Measurements from ENCODE around the gene KLHL26.
A peak's percentile ranks its signal among the peaks of the same experiment; 100 is the strongest.
"Not testable (repeated sequence)": the region's sequence is repeated elsewhere in the genome, so short reads cannot be mapped to it uniquely, and the experiment has no call there.

The KLHL26 gene

DNA sequence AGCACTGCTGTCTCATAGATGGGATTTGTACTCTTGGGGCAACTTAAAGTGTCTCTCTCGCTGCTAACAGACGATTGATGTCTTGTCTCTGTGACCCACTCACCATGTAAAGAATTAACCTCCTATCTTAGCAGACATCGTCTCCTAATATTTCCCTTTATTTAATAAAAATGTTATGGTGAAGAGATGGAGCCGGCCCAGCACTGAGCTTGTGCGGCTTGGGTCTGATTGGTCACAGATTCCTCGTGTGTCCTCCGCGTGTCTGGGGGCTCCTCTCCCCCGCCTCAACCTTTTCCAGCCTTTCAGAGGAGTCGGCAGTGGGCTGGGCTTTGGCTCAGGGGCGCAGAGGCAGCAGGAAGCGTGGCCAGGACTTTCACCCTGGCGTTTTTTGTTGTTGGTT, 33.5 kb downstream of the KLHL26 start:
- in situ Hi-C loops (cut with HindIII; ENCODE audit: low pct_ligation_motif_present, low pct_unique_long_range_greater_than_20kb, low sequenced_read_pairs): no loop called here
- no peak for DNase-seq

DNA sequence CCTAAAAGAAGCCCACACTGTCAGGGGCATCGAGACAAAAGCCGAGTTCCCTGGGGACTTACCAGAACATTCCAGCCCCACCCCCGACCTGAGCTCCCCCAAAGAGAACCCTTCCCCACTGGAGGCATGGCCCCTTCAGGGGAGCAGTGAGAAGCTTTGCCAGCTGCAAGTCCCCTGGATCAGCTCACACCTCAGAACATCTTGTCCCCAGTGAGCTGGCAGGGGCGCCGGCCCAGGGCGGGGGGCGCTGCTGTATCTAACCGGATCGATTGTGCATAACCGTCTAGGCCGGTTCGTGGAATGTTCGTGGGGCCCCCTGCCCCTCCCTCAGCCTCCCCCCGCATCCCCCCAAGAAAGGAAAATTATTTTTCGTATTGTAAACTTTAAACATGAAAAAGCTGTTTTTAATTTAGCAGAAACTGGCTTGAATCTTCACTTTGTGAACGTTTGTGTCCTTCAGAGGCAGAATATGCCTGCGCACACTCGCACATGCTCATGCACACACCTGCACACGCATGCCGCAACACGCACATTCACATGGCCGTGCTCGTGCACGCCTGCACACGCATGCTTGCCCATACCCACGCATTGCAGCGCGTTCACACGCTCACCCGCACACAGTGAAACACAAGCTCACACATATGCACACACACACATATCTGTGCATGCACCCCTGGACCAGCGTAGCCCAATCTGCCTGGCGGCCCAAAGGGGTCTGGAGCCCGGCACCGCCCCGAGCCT, 34.6 kb downstream of the KLHL26 start:
- DNase-seq: no peak
- in situ Hi-C loops (cut with HindIII; ENCODE audit: low pct_ligation_motif_present, low pct_unique_long_range_greater_than_20kb, low sequenced_read_pairs): no loop called here

DNA sequence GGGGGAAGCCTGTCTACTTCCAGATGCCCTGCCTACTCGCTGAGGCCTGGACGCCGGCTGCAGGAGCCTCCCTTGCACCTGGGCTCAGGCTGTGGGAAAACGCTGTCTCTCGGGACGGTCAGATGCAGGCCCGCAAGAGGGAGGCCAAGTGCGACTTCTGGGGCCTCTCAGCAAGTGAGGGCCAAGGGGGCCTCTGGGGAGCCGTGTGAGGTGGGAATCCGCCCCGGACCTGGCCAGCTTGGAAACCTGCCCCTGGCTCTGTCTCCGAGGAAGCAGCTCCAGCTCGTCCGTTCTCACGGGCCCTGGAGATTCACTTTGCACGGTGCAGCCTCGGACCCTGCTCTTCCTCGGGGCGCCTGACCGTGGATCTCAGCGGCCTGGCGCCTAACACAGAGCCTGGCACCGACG, 35.2 kb downstream of the KLHL26 start:
- in situ Hi-C loops (cut with HindIII; ENCODE audit: low pct_ligation_motif_present, low pct_unique_long_range_greater_than_20kb, low sequenced_read_pairs): no loop called here
- no peak for DNase-seq

DNA sequence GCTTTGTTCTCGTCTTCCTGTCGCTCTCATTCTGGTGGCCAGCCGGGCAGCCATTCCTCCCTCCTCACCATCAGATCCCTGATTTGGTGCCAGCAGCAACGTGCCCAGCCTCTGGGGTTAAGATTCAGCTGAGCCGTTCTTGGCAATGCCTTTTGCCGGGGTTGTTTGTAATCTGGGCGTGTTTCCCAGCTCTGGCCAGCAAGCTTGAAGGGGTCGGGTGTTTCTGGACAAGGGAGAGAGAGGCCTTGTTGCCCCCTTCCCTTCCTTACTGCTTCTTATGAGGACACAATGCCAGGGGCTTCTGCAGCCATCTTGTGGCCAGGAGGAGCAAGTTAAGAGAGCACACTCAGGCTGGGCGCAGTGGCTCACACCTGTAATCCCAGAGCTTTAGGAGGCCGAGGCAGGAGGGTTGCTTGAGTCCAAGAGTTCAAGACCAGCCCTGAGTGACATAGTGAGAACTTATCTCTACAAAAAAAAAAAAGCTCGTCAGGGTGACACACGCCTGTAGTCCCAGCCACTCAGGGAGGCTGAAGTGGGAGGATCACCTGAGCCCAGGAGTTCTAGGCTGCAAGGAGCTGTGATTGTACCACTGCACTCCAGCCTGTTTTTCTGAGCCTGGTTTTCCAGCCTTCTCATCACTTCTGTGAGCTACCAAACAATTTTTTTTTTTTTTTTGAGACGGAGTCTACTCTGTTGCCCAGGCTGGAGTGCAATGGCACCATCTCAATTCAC, 35.9 kb downstream of the KLHL26 start:
- in situ Hi-C loops (cut with HindIII; ENCODE audit: low pct_ligation_motif_present, low pct_unique_long_range_greater_than_20kb, low sequenced_read_pairs): no loop called here
- no peak for DNase-seq

DNA sequence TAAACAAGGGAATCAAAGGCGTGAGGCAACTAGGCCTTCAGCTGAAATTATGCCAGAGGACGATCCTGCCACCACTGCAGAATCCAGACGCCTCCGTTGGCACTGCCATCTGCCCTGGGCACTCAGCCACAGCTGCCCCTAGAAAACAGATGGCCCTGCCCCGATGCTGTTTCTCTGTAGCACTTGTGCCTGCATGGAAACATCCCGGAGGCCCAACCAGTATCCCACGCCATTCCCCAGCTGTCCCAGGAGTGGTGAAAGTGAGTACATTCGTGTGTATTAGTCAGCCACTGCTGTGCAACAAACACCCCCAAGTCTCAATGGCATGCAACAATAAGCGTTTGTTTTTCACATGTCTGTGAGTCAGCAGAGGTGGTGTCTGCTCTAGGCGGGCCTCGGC, 37.8 kb downstream of the KLHL26 start:
- DNase-seq: no peak
- in situ Hi-C loops (cut with HindIII; ENCODE audit: low pct_ligation_motif_present, low pct_unique_long_range_greater_than_20kb, low sequenced_read_pairs): no loop called here

DNA sequence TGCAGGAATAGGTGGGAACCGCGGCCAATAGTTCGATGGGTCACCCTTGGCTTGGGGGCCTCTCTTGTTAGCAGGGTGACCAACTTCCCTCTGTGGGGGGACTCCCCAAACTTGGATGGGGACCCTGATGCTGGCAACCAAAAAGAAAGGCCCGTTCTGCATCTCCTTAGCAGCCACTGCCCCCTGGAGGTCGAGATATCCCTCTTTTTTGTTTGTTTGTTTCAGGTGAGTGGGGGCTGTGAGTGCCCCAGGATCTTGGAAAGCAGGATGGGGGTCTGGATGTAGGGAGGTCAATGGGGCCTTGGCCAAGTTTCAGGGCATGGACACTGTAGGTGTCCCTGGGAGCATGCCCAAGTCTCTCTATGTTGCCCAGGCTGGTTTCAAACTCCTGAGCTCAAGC, 39.0 kb downstream of the KLHL26 start:
- peak; percentile 34 for DNase-seq

DNA sequence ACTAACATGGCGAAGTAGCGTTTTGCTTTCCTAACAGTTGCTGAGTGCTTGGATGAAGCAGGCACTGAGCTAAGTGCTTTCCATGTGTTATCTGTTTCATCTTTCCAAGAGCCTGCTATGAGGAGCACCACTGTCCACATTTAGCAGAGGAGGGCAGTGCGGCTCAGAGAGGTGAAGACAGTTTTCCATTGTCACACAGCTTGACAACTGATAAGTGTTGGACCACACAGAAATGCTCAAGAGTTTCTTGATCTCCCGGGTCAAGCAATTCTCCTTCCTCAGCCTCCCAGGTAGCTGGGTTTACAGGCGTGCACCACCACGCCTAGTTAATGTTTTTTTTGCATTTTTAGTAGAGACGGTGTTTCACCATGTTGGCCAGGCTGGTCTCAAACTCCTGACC, 39.9 kb downstream of the KLHL26 start:
- in situ Hi-C loops (cut with HindIII; ENCODE audit: low pct_ligation_motif_present, low pct_unique_long_range_greater_than_20kb, low sequenced_read_pairs): no loop called here
- DNase-seq: no peak

More for the DNA sequence above, 39.0 kb downstream of the KLHL26 start:
- in situ Hi-C loops (cut with HindIII; ENCODE audit: low pct_ligation_motif_present, low pct_unique_long_range_greater_than_20kb, low sequenced_read_pairs): no loop called here

DNA sequence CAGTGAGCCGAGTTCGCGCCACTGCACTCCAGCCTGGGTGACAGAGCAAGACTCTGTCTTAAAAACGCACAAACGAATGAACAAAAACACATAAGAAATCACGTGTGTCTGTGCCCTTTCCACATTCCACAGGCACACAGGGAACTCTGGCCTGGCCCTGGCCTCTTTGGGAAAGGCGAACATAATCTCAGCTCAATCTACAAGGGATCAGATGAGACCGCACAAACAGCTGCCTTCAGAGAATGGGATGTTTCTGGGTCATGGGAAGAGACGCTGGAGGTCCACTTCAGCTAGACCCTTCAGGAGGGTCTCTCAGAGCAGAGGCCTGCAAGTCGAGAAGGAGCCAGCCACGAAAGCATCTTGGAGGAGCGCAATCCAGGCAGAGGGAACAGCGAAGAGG, 40.3 kb downstream of the KLHL26 start:
- DNase-seq: no peak
- in situ Hi-C loops (cut with HindIII; ENCODE audit: low pct_ligation_motif_present, low pct_unique_long_range_greater_than_20kb, low sequenced_read_pairs): no loop called here

DNA sequence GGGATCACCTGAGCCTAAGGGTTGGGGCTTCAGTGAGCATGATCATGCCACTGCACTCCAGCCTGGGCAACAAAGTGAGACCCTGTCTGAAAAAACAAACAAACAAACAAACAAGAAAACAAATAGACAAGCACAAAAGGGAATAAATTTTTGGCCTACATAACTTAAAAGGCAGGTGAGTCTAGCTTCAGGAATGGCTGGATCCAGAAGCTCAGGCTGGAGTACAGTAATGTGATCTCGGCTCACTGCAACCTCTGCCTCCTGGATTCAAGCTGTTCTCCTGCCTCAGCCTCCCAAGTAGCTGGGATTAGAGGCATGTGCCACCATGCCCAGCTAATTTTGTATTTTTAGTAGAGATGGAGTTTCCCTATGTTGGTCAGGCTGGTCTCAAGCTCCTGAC, 43.3 kb downstream of the KLHL26 start:
- DNase-seq; in situ Hi-C loops (cut with HindIII; ENCODE audit: low pct_ligation_motif_present, low pct_unique_long_range_greater_than_20kb, low sequenced_read_pairs): not testable (repeated sequence)

DNA sequence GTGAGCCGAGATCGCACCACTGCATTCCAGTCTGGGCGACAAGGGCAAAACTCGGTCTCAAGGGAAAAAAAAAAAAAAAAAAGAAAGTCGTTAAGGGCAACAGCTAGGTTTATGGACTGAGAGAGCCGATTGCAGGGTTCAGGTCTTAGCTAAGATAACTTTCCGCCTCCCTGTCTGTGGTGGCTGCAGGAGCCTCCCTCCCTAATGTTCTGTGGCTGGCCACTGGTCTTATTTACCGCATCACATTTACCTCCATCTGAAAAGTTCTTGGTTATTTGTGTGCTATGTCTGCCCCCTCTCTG, 45.9 kb downstream of the KLHL26 start:
- DNase-seq: no peak

DNA sequence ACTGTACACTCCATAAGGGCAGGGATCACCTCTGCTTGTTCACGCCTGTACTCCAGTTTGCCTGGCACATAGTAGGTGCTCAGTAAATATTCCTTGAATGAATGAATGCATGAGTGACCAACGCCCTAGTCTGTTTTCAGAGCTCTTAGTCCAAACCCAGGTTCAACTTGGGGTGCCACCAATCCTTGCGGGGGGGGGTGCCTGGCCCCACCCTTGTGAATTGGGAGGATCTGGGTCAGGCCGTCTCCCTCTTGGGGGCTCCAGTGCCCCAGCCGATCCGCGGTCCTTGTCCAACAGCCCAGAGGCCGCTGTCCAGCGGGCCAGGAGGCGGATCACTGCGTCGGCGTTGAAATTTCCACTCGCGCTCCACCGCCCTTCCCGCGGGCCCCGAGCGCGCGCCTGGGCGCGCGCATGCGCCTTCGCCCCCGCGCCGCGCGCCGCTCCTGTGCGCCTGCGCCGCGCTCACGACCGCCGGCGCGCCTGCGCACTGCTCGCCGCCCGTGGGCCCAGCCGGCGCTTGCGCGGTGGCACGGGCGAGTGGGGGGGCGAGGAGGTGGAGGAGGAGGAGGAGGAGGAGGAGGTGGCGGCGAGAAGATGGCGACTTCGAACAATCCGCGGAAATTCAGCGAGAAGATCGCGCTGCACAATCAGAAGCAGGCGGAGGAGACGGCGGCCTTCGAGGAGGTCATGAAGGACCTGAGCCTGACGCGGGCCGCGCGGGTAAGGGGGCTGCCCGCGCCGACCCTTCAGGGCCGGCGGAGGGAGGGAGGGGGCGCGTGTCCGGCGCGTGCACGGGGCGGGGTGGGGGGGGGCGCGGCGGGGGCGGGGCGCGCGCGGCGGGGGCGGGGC, 46.5 kb downstream of the KLHL26 start, which contains the start of gene CRTC1:
TSS of gene CRTC1 (plus strand) at position 572 of the 849 bp plus-strand sequence. CDS start at position 595, 23 bp downstream.
- in situ Hi-C loops (cut with HindIII; ENCODE audit: low pct_ligation_motif_present, low pct_unique_long_range_greater_than_20kb, low sequenced_read_pairs): no loop called here
- peak; percentile 86 for DNase-seq

More for the DNA sequence above, 45.9 kb downstream of the KLHL26 start:
- in situ Hi-C loops (cut with HindIII; ENCODE audit: low pct_ligation_motif_present, low pct_unique_long_range_greater_than_20kb, low sequenced_read_pairs): no loop called here

DNA sequence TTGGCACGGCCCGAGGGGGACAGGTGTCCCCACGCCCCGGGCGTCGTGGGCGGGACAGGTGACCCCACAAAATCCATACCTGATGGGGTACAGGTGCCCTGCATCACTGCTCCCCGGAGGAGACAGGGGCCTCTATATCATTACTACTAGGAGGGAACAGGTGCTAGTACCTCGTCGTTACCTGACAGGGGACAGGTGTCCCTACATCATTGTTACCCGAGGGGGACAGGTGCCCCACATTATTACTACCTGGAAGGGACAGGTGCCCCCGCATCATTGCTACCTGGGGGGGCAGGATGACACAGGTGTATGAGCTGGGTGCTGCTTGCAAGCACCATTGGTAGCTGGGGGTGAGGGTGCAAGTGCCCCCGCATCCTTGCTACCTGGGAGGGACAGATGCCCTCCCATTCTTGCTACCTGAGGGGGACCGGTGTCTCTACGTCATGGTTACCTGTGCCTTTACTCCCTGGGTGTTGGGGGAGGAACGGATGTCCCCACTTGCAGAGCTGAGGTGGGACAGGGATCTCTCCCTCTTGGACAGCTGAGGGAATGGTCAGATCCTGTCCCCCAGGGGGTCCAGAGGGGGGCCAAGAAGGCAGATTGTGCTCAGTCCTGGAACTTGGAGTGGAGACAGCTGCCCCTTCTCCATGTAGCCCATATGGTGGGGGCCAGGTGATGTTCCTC, 47.3 kb downstream of the KLHL26 start:
- no peak for DNase-seq
- in situ Hi-C loops (cut with HindIII; ENCODE audit: low pct_ligation_motif_present, low pct_unique_long_range_greater_than_20kb, low sequenced_read_pairs): no loop called here

DNA sequence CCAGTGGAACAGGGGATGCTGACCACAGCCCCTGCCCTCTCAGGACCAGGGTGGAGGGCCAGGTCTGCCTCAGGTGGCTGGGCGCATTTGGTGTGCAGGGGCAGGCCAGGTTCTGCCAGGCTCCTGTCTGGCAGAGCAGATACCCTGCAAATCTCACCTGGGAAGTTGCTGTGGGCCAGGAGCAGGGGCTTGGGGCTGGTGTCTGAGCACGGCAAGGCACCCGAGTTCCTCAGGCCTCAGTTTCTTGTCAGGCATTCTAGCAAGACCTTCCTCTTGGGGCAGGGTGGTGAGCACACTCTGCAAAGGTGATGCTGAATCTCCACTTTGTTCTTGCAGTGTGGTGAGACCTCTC, 47.8 kb downstream of the KLHL26 start:
- no peak for DNase-seq
- in situ Hi-C loops (cut with HindIII; ENCODE audit: low pct_ligation_motif_present, low pct_unique_long_range_greater_than_20kb, low sequenced_read_pairs): no loop called here

DNA sequence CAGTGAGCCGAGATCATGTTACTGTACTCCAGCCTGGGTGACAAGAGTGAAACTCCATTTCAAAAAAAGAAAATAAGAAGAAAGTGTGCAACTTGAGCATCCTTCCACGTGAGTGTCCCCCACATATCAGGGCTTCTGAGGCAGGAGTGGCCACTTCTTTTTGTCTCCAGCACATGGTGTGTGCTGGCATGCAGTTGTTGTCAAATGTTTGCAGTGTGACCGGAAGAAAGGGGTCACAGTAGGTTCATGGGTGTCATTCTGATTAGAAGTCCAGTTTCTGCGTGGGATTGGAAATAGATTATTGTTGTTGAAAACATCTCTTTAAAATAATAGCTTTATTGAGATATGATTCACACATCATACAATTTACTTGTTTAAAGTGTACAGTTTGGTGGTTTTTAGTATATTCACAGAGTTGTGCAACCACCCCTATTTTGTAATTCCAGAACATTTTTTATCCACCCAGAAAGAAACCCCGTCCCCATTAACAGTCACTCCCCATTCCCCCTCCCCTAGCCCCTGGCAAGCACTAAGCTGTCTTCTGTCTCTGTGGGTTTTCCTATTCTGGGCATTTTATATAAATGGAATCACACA, 48.9 kb downstream of the KLHL26 start:
- in situ Hi-C loops (cut with HindIII; ENCODE audit: low pct_ligation_motif_present, low pct_unique_long_range_greater_than_20kb, low sequenced_read_pairs): no loop called here
- DNase-seq: no peak

DNA sequence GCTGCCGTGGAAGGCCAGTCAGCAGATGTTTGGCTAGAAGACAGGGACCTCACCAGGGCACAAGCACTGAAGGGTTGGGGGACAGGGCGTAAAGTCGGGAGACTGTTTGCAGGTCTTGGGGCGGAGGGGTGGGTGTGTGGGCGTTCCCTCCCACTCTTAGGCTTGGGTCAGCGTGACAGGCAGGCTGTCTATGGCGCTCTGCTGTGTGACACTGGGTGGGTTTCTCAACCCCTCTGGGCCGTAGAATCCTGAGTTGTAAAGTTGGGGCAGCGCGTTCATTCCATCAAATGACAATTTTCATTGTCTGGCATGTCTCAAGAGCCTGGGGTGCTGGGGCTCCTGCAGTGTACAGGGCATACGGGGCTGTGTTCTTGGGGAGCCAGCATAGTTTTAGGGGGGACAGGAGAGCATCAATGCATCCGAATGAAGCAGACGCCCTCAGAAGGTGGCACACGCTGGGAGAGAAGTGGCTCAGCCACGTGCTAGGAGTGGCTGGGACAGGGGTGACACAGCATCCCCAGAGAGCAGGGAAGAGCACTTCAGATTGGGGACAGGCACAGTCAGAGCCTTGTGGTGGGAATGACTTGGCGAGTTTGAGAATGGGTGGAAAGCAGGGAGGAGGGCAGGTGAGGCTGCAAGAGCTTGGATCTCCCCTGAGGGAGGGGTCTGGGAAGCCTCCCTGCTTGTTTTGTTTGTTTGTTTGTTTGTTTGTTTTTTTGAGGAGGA, 51.1 kb downstream of the KLHL26 start:
- no peak for DNase-seq
- in situ Hi-C loops (cut with HindIII; ENCODE audit: low pct_ligation_motif_present, low pct_unique_long_range_greater_than_20kb, low sequenced_read_pairs): no loop called here

DNA sequence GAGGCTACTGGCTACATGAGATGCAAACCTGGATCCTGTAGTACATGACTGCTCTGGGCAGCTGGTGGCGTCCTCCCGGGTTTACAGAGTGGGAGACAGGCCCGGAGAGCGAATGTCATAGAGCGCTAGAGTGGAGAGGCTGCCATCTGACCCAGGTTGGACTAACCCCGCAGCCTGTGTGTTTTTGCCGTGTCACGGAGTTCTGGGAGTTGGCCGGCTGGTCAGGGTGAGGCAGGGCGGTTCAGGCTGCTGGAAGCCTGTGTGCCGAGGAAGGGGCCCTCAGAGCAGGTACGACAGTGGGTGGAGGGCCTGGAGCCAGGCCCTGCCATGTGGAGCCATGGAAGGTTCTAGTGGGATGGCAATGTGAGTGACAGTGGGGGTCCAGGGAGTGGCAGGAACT, 59.2 kb downstream of the KLHL26 start:
- in situ Hi-C loops (cut with HindIII; ENCODE audit: low pct_ligation_motif_present, low pct_unique_long_range_greater_than_20kb, low sequenced_read_pairs): no loop called here
- no peak for DNase-seq

DNA sequence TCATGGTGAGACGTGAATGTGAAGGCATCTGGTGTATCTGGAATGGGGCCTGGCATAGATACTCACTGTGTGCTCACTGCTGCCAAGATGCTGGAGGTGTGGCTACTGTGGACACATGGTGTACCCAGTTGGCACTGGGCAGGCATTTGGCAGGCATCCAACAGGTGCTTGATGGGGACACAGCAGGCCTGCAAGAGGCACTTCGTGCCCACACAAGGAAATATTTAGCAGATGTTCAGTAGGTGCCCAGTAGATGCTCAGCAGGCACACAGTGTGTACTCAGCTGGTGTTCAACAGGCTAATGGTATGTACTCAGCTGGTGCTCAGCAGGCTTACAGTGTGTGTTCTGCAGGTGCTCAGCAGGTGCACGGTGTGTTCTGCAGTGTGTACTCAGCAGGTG, 60.9 kb downstream of the KLHL26 start:
- DNase-seq: no peak
- in situ Hi-C loops (cut with HindIII; ENCODE audit: low pct_ligation_motif_present, low pct_unique_long_range_greater_than_20kb, low sequenced_read_pairs): no loop called here
